Measurements from ENCODE around the gene JADE1. TPM values are rescaled to one million over a fixed set of nuclear protein-coding genes. Genes with fewer than 3 reads are reported as not detected.
A peak's percentile ranks its signal among the peaks of the same experiment; 100 is the strongest.

JADE1 gene
- total RNA-seq, 4 donors from 2014 or later = 14.0 to 38.5 (median 26.0) TPM

DNA sequence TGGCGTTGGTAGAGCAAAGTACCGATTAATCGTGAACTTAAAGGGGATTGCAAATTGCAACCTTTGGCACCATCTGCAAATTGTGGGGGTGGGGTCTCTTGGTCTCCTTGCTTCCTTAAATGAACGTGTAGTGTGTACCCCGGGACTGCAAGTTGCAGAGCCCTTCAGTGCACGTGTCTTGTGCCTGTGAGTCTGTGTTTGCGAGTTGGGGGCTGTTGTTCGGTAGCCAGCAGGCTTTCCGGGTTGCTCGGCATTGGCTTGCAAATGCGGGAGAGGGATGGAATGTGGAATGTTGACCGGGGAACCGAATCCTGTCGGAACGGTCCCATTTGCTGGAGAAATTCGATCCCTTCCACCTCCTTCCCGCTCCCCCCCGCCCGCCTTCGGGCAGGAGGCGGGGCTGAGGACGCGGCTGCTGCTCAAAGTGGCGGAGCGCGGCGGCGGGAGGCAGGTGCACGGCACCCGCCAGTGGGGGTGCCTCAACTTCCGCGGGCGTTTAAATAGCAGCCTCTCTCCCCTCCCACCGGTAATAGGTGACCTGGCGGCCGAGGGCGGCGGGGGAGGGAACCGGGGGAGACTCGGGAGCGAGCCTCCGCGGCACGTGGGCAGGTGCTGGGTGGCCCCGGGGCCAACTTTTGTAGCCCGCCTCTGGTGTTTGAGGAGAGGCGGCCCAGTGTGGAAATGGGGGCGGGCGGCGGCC, 1.5 kb downstream of the JADE1 start:
- DNase-seq (ENCODE audit: low spot score in 2 of 2) = peak; percentile 85 to 92
- Histone ChIP-seq H3K4me1 (peaks cover 12% of the 10 kb centered on the region), H3K27me3 (no peaks in the 10 kb centered on the region), H3K9me3 (no peaks in the 10 kb centered on the region), H3K27ac (peak overlapping the region; percentile 94), H3K36me3 (no peaks in the 10 kb centered on the region), H3K4me3 (peak overlapping the region; percentile 76)
- 0% methylated on average over 10 of the region's 50 CpGs for WGBS
- TF ChIP-seq POLR2AphosphoS5 (IDR thresholded peaks at IDR 0.05) = peak in 2 of 3 donors; percentile 36 to 54
- TF ChIP-seq POLR2A (IDR thresholded peaks at IDR 0.05) = peak in 1 of 2 donors; percentile 36
- no peak for TF ChIP-seq EP300 (IDR thresholded peaks at IDR 0.05)
- TF ChIP-seq, protein P1, sequence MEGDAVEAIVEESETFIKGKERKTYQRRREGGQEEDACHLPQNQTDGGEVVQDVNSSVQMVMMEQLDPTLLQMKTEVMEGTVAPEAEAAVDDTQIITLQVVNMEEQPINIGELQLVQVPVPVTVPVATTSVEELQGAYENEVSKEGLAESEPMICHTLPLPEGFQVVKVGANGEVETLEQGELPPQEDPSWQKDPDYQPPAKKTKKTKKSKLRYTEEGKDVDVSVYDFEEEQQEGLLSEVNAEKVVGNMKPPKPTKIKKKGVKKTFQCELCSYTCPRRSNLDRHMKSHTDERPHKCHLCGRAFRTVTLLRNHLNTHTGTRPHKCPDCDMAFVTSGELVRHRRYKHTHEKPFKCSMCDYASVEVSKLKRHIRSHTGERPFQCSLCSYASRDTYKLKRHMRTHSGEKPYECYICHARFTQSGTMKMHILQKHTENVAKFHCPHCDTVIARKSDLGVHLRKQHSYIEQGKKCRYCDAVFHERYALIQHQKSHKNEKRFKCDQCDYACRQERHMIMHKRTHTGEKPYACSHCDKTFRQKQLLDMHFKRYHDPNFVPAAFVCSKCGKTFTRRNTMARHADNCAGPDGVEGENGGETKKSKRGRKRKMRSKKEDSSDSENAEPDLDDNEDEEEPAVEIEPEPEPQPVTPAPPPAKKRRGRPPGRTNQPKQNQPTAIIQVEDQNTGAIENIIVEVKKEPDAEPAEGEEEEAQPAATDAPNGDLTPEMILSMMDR (IDR thresholded peaks at IDR 0.05) = no peak

DNA sequence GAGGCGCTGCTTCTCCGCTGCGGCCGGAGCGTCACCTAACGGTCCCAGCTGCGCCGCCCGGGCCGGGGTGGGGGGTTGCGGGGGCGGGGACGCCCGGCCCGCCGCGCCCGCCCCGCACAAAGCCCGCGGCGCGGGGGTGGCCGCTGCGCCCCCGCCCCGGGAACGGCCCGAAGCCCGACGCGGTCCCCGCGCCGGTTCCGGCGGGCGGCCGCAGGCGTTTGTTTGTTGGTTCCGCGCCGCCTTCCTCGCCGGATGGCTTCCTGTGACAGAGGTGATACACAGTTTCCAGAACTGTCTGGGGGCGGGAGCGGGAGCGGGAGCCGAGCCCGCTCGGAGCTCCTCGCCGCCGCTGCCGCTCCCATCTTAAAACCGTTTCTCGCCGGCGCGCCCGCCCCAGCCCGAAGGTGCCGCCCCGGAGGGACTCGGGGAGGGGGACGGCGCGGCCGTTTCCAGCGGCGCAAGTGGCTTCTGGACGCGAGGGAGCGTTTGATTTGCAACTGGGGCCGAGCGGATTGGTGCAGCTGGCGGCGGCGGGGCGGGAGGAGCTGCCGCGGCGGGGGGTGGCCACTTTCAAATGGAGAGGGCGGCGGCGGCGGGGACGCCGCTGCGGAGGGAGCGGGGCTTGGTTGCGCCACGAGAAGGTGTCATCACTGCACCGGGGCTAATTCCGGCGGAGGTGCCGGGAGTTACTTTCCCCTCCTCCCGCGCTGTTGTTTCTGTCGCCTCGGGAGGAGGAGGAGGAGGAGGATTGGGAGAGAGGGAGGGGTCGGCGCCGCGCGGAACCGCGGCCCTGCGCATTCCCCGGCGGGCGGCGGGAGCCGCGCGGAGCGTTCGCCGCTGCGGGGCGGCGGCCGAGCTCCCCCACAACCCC, 2.3 kb downstream of the JADE1 start:
- H3K27me3 ChIP-seq = no peaks in the 10 kb centered on the region
- H3K4me3 ChIP-seq = peak overlapping the region; percentile 76
- peak; percentile 94 to 95 for DNase-seq (ENCODE audit: low spot score in 2 of 2)
- peaks cover 12% of the 10 kb centered on the region for H3K4me1 ChIP-seq
- TF ChIP-seq POLR2AphosphoS5 (IDR thresholded peaks at IDR 0.05) (peak; percentile 4 to 31 (median 17)), EP300 (IDR thresholded peaks at IDR 0.05) (no peak), POLR2A (IDR thresholded peaks at IDR 0.05) (peak; percentile 37 to 68)
- TF ChIP-seq, protein P1 (IDR thresholded peaks at IDR 0.05) = no peak
- 0% methylated on average over 20 of the region's 123 CpGs for WGBS
- peak overlapping the region; percentile 94 for H3K27ac ChIP-seq
- no peaks in the 10 kb centered on the region for H3K36me3 ChIP-seq
- H3K9me3 ChIP-seq = no peaks in the 10 kb centered on the region

DNA sequence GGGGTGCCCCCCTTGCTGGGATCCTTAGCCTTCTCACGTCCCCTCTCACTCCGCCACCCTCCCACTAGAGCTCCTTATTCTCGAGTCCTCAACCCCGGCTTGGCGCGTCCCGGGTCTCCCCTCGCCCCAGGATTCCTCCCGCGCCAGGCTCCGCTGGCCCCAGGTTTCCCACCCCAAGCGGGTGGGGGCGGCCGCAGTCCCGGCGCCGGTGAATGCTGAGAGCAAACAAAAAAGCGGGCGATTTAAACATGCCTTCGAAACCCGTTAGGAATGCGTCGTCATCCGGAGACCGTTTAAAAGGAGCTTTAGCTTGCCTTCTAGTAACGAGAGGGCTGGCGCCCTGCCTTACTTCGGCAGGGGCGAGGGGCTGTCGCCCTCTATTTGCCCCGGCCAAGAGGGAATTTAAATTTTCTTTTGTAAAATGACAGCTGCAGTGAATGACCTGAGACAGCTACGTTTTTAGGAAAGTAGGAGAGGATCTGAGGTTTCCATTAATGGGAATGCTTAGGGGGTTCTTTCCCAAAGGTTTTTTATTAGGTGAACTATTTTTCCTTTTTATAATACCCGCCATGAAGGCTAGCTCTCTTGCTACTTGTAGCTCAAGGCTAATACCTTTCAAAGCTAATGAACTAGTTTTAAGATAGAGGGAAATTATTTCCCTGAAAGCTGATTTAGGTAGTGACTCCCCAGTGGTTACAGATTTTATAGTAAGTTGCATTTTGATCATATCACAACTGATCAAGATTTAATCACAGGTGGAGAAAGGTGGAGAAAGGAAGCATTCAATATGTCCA, 3.1 kb downstream of the JADE1 start:
- H3K9me3 ChIP-seq = no peaks in the 10 kb centered on the region
- TF ChIP-seq, protein P1 (IDR thresholded peaks at IDR 0.05) = no peak
- TF ChIP-seq POLR2AphosphoS5 (IDR thresholded peaks at IDR 0.05) (no peak), POLR2A (IDR thresholded peaks at IDR 0.05) (no peak), EP300 (IDR thresholded peaks at IDR 0.05) (no peak)
- under 1% methylated on average over 17 of the region's 33 CpGs for WGBS
- H3K4me3 ChIP-seq = peak overlapping the region; percentile 76
- peak overlapping the region; percentile 94 for H3K27ac ChIP-seq
- DNase-seq (ENCODE audit: low spot score in 2 of 2) = peak; percentile 76 to 81
- no peaks in the 10 kb centered on the region for H3K27me3 ChIP-seq
- H3K4me1 ChIP-seq = peaks cover 12% of the 10 kb centered on the region
- H3K36me3 ChIP-seq = no peaks in the 10 kb centered on the region

DNA sequence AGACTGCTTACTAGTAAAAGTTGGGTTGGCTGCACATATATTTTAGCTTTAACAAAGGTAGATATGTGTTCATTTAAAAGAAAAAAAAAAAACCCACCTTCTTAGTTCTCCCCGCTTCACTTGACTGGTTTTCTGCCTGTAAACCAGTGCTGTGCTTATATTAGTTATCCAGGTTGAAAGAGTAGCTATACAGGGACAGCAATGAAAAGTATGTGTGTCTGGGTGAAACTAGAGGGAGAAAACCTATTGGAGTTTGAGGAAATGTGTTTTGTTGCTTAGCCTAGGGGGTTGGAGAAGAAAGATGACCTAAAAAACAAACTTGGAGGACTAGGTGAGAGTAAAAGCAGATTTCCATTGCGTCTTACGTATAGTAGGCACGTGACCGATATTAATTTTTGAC, 4.5 kb downstream of the JADE1 start:
- Histone ChIP-seq H3K4me1 (peaks cover 12% of the 10 kb centered on the region), H3K27me3 (no peaks in the 10 kb centered on the region), H3K9me3 (no peaks in the 10 kb centered on the region), H3K27ac (no peak overlapping the region), H3K4me3 (no peak overlapping the region), H3K36me3 (no peaks in the 10 kb centered on the region)
- TF ChIP-seq, protein P1 (IDR thresholded peaks at IDR 0.05) = no peak
- TF ChIP-seq EP300 (IDR thresholded peaks at IDR 0.05) (no peak), POLR2AphosphoS5 (IDR thresholded peaks at IDR 0.05) (no peak), POLR2A (IDR thresholded peaks at IDR 0.05) (no peak)
- 91% methylated on average over 5 of the region's 5 CpGs for WGBS
- DNase-seq (ENCODE audit: low spot score in 2 of 2) = no peak

All from suprapubic skin (tissue), 4 donors.